SK-N-SH treated with all-trans-retinoic acid at 6 μM for 48 hours (cell line): ENCODE results near the gene CDC42BPG.
"Not testable (repeated sequence)": the region's sequence is repeated elsewhere in the genome, so short reads cannot be mapped to it uniquely, and the experiment has no call there.

Experiments
- ARNTL ChIP-seq: fragments of 450-650 bp; formaldehyde crosslinking; IDR thresholded peaks from 2 replicates; pipeline ENCODE4 v1.5.0; 2020; ENCODE audit warnings: low read depth, mild to moderate bottlenecking, moderate library complexity, borderline replicate concordance
- BACH2 ChIP-seq: fragments of 250-450 bp; sonication (Bioruptor Pico); IDR thresholded peaks from 2 replicates; pipeline ENCODE4 v1.9.0; 2021; ENCODE audit warnings: mild to moderate bottlenecking, borderline replicate concordance
- CSDC2 ChIP-seq: fragments of 250-450 bp; sonication (Bioruptor Pico); IDR thresholded peaks from 2 replicates; pipeline ENCODE4 v1.5.0; 2020; ENCODE audit warnings: mild to moderate bottlenecking, moderate library complexity
- CSRNP3 ChIP-seq: fragments of 250-450 bp; sonication (Bioruptor Pico); IDR thresholded peaks from 2 replicates; pipeline ENCODE4 v1.5.1; 2021; ENCODE audit warnings: mild to moderate bottlenecking, moderate library complexity
- TOX ChIP-seq: fragments of 250-450 bp; sonication (Bioruptor Pico); IDR thresholded peaks from 2 replicates; pipeline ENCODE4 v1.8.0; 2021; ENCODE audit warnings: mild to moderate bottlenecking, moderate library complexity, borderline replicate concordance
- ZFP30 ChIP-seq: fragments of 450-650 bp; formaldehyde crosslinking; IDR thresholded peaks from 2 replicates; pipeline ENCODE4 v1.5.0; 2022; ENCODE audit warnings: mild to moderate bottlenecking, moderate library complexity
- ZNF565 ChIP-seq: fragments of 450-650 bp; formaldehyde crosslinking; conservative IDR thresholded peaks from 2 replicates; pipeline ENCODE4 v1.5.0; 2020; ENCODE audit warnings: low read depth, mild to moderate bottlenecking, moderate library complexity
- TF ChIP-seq, protein P1 (sequence below): fragments of 250-450 bp; sonication (Bioruptor Pico); IDR thresholded peaks from 2 replicates; pipeline ENCODE4 v1.8.0; 2020; ENCODE audit warnings: mild to moderate bottlenecking, moderate library complexity, borderline replicate concordance

- not testable (repeated sequence) for TF ChIP-seq BACH2 (CRISPR knock-in tag); CSDC2; CSRNP3 (CRISPR knock-in tag); ZFP30 (CRISPR knock-in tag); ZNF565 (CRISPR knock-in tag); ARNTL (CRISPR knock-in tag); TOX (CRISPR knock-in tag)
- TF ChIP-seq, protein P1, sequence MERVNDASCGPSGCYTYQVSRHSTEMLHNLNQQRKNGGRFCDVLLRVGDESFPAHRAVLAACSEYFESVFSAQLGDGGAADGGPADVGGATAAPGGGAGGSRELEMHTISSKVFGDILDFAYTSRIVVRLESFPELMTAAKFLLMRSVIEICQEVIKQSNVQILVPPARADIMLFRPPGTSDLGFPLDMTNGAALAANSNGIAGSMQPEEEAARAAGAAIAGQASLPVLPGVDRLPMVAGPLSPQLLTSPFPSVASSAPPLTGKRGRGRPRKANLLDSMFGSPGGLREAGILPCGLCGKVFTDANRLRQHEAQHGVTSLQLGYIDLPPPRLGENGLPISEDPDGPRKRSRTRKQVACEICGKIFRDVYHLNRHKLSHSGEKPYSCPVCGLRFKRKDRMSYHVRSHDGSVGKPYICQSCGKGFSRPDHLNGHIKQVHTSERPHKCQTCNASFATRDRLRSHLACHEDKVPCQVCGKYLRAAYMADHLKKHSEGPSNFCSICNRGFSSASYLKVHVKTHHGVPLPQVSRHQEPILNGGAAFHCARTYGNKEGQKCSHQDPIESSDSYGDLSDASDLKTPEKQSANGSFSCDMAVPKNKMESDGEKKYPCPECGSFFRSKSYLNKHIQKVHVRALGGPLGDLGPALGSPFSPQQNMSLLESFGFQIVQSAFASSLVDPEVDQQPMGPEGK (CRISPR knock-in tag): not testable (repeated sequence)
Measured at GRCh38 chr11:64815433-64815832, 29.0 kb downstream of the CDC42BPG start.
